ENCODE results near the gene NEMF. TPM values are rescaled to one million over a fixed set of nuclear protein-coding genes. Genes with fewer than 3 reads are reported as not detected.

Gene NEMF
- polyA plus RNA-seq, 1 donor from 2014 or later, result 91.0 TPM

DNA sequence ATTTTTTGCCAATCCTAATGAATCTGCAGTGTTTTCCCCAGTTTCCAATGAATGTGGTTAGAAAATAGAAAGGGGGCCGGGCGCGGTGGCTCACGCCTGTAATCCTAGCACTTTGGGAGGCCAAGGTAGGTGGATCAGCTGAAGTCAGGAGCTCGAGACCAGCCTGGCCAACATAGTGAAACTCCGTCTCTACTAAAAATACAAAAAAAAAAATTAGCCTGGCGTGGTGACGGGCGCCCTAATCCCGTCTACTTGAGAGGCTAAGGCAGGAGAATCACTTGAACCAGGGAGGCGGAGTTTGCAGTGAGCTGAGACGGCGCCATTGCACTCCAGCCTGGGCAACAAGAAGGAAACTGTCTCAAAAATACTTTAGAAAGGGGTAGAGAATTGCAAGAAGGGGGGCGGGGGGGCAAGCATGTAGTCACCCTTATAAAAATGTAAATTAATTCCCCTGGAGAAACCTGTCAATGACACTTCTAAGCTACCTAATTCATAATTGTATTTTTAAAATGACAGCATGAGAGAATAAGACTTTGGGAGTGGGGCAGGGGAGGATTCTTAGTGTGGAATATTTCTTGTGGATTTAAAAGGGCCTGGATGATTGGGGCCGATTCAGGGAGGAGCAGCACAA is 82.9 kb downstream of the NEMF start:
- Histone ChIP-seq H3K9me2 (ENCODE audit: insufficient read depth, low read length) (no peaks in the 10 kb centered on the region), H3K36me3 (ENCODE audit: insufficient read depth, low read length) (no peaks in the 10 kb centered on the region), H3K27ac (ENCODE audit: low read length) (peak overlapping the region; percentile 98), H3K9me3 (ENCODE audit: low read length) (no peaks in the 10 kb centered on the region), H3K27me3 (ENCODE audit: insufficient read depth, low read depth, low read length) (no peaks in the 10 kb centered on the region), H4K20me1 (ENCODE audit: insufficient read depth) (peaks cover 5% of the 10 kb centered on the region), H3K9ac (ENCODE audit: low read length) (peak overlapping the region; percentile 96), H3K4me2 (ENCODE audit: low read length) (peak overlapping the region; percentile 100), H3K79me2 (replicated peaks; ENCODE audit: insufficient read depth, low read length) (peaks cover 34% of the 10 kb centered on the region), H3K4me3 (ENCODE audit: low read length) (peak overlapping the region; percentile 84), H3F3A (ENCODE audit: insufficient read depth, low read length, poor library complexity, severe bottlenecking) (no peaks in the 10 kb centered on the region), H2AFZ (ENCODE audit: low read depth, low read length) (no peak overlapping the region)
- no peak for TF ChIP-seq EZH2 (IDR thresholded peaks at IDR 0.05; ENCODE audit: borderline replicate concordance, insufficient read depth, low read length, poor library complexity, severe bottlenecking)
- TF ChIP-seq RAD21 (conservative IDR thresholded peaks at IDR 0.05), result no peak
- TF ChIP-seq, protein P1, sequence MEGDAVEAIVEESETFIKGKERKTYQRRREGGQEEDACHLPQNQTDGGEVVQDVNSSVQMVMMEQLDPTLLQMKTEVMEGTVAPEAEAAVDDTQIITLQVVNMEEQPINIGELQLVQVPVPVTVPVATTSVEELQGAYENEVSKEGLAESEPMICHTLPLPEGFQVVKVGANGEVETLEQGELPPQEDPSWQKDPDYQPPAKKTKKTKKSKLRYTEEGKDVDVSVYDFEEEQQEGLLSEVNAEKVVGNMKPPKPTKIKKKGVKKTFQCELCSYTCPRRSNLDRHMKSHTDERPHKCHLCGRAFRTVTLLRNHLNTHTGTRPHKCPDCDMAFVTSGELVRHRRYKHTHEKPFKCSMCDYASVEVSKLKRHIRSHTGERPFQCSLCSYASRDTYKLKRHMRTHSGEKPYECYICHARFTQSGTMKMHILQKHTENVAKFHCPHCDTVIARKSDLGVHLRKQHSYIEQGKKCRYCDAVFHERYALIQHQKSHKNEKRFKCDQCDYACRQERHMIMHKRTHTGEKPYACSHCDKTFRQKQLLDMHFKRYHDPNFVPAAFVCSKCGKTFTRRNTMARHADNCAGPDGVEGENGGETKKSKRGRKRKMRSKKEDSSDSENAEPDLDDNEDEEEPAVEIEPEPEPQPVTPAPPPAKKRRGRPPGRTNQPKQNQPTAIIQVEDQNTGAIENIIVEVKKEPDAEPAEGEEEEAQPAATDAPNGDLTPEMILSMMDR (IDR thresholded peaks at IDR 0.05; ENCODE audit: poor library complexity, severe bottlenecking), result no peak
- TF ChIP-seq, protein P2, sequence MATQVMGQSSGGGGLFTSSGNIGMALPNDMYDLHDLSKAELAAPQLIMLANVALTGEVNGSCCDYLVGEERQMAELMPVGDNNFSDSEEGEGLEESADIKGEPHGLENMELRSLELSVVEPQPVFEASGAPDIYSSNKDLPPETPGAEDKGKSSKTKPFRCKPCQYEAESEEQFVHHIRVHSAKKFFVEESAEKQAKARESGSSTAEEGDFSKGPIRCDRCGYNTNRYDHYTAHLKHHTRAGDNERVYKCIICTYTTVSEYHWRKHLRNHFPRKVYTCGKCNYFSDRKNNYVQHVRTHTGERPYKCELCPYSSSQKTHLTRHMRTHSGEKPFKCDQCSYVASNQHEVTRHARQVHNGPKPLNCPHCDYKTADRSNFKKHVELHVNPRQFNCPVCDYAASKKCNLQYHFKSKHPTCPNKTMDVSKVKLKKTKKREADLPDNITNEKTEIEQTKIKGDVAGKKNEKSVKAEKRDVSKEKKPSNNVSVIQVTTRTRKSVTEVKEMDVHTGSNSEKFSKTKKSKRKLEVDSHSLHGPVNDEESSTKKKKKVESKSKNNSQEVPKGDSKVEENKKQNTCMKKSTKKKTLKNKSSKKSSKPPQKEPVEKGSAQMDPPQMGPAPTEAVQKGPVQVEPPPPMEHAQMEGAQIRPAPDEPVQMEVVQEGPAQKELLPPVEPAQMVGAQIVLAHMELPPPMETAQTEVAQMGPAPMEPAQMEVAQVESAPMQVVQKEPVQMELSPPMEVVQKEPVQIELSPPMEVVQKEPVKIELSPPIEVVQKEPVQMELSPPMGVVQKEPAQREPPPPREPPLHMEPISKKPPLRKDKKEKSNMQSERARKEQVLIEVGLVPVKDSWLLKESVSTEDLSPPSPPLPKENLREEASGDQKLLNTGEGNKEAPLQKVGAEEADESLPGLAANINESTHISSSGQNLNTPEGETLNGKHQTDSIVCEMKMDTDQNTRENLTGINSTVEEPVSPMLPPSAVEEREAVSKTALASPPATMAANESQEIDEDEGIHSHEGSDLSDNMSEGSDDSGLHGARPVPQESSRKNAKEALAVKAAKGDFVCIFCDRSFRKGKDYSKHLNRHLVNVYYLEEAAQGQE (IDR thresholded peaks at IDR 0.05; ENCODE audit: borderline replicate concordance), result no peak
- TF ChIP-seq POLR2AphosphoS5 (IDR thresholded peaks at IDR 0.05), result no peak
- no peak for TF ChIP-seq TAF1 (IDR thresholded peaks at IDR 0.05; ENCODE audit: low read depth)
- TF ChIP-seq EP300 (conservative IDR thresholded peaks at IDR 0.05; ENCODE audit: poor library complexity, severe bottlenecking), result no peak
- no peak for TF ChIP-seq MXI1 (conservative IDR thresholded peaks at IDR 0.05; ENCODE audit: poor library complexity, severe bottlenecking)
- no peak for TF ChIP-seq SMC3 (conservative IDR thresholded peaks at IDR 0.05; ENCODE audit: poor library complexity)

DNA sequence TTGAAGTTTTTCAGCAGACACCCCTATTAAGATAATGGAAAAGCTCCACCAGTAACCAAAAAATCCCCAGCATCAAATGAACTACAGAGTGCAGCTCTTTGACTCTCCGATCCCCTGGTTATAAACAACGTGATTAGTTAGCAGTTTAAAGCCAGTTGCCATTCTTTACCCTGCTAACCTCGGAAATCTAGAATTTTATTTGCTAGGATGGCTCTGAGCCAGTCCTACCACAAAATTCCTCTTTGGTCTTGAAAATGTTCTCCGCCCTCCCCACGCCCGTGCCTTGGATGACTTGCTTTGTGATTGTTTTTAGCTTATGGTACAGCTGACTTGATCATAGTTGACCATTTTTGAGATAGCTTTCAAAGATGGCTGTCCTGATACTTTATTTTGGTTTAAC is 83.4 kb downstream of the NEMF start:
- H3K9me3 ChIP-seq (ENCODE audit: low read length), result no peaks in the 10 kb centered on the region
- no peaks in the 10 kb centered on the region for H3K36me3 ChIP-seq (ENCODE audit: insufficient read depth, low read length)
- H4K20me1 ChIP-seq (ENCODE audit: insufficient read depth), result peaks cover 5% of the 10 kb centered on the region
- H3K4me2 ChIP-seq (ENCODE audit: low read length), result peak overlapping the region; percentile 100
- no peaks in the 10 kb centered on the region for H3F3A ChIP-seq (ENCODE audit: insufficient read depth, low read length, poor library complexity, severe bottlenecking)
- peak overlapping the region; percentile 98 for H3K27ac ChIP-seq (ENCODE audit: low read length)
- peaks cover 34% of the 10 kb centered on the region for H3K79me2 ChIP-seq (replicated peaks; ENCODE audit: insufficient read depth, low read length)
- H3K27me3 ChIP-seq (ENCODE audit: insufficient read depth, low read depth, low read length), result no peaks in the 10 kb centered on the region
- H3K9ac ChIP-seq (ENCODE audit: low read length), result peak overlapping the region; percentile 96
- TF ChIP-seq SMC3 (conservative IDR thresholded peaks at IDR 0.05; ENCODE audit: poor library complexity), result no peak
- TF ChIP-seq RAD21 (conservative IDR thresholded peaks at IDR 0.05), result no peak
- TF ChIP-seq, protein P1 (IDR thresholded peaks at IDR 0.05; ENCODE audit: poor library complexity, severe bottlenecking), result no peak
- TF ChIP-seq EZH2 (IDR thresholded peaks at IDR 0.05; ENCODE audit: borderline replicate concordance, insufficient read depth, low read length, poor library complexity, severe bottlenecking), result no peak
- no peak for TF ChIP-seq MXI1 (conservative IDR thresholded peaks at IDR 0.05; ENCODE audit: poor library complexity, severe bottlenecking)
- TF ChIP-seq EP300 (conservative IDR thresholded peaks at IDR 0.05; ENCODE audit: poor library complexity, severe bottlenecking), result no peak
- no peak for TF ChIP-seq TAF1 (IDR thresholded peaks at IDR 0.05; ENCODE audit: low read depth)
- TF ChIP-seq, protein P2 (IDR thresholded peaks at IDR 0.05; ENCODE audit: borderline replicate concordance), result no peak
- TF ChIP-seq POLR2AphosphoS5 (IDR thresholded peaks at IDR 0.05), result no peak
- H3K4me3 ChIP-seq (ENCODE audit: low read length), result peak overlapping the region; percentile 84
- no peak overlapping the region for H2AFZ ChIP-seq (ENCODE audit: low read depth, low read length)
- no peaks in the 10 kb centered on the region for H3K9me2 ChIP-seq (ENCODE audit: insufficient read depth, low read length)
